Measurements from ENCODE around the gene TBC1D32. TPM values are rescaled to one million over a fixed set of nuclear protein-coding genes. Genes with fewer than 3 reads are reported as not detected.
A peak's percentile ranks its signal among the peaks of the same experiment; 100 is the strongest.
"Not testable (repeated sequence)": the region's sequence is repeated elsewhere in the genome, so short reads cannot be mapped to it uniquely, and the experiment has no call there.

Gene TBC1D32
- total RNA-seq, 4 donors from 2014 or later = 13.4 to 49.6 (median 22.6) TPM

DNA sequence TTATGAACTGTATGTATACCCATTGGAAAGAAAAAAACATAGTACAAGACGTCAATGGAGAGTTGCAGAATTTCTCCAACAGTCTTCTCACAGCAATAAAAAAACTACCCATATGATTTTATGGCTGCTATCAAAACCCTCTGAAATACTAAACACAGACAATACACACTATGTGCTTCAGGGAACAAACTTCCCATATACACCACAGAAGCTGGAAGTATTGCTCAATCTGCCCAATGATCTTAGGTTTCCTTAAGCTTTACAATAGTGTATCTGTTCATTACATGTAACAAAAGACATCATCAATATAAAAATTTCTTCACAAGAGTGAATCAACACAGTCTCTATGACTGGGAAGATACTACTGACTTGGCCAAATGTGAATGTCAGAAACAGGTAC is 150.5 kb downstream of the TBC1D32 start:
- Histone ChIP-seq H3K36me3 (no peaks in the 10 kb centered on the region), H3K27ac (peak overlapping the region in 3 of 4 donors; percentile 20 to 61 (median 58)), H3K4me1 (peaks cover 0 to 19% (median 6%) of the 10 kb centered on the region in 4 donors), H3K27me3 (no peaks in the 10 kb centered on the region), H3K9me3 (no peaks in the 10 kb centered on the region), H3K4me3 (no peak overlapping the region)
- WGBS, 2 donors (ENCODE audit: low coverage in 1 of 2) = 54 to 58% methylated on average over 1 of the region's 1 CpG
- in situ Hi-C loops (cut with MboI; ENCODE audit: low pct_ligation_motif_present in 1 of 4, low pct_unique_long_range_greater_than_20kb in 1 of 4, low sequenced_read_pairs in 3 of 4) = no loop called here
- TF ChIP-seq, protein P1, sequence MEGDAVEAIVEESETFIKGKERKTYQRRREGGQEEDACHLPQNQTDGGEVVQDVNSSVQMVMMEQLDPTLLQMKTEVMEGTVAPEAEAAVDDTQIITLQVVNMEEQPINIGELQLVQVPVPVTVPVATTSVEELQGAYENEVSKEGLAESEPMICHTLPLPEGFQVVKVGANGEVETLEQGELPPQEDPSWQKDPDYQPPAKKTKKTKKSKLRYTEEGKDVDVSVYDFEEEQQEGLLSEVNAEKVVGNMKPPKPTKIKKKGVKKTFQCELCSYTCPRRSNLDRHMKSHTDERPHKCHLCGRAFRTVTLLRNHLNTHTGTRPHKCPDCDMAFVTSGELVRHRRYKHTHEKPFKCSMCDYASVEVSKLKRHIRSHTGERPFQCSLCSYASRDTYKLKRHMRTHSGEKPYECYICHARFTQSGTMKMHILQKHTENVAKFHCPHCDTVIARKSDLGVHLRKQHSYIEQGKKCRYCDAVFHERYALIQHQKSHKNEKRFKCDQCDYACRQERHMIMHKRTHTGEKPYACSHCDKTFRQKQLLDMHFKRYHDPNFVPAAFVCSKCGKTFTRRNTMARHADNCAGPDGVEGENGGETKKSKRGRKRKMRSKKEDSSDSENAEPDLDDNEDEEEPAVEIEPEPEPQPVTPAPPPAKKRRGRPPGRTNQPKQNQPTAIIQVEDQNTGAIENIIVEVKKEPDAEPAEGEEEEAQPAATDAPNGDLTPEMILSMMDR (IDR thresholded peaks at IDR 0.05) = no peak
- TF ChIP-seq POLR2A (IDR thresholded peaks at IDR 0.05) (no peak), POLR2AphosphoS5 (IDR thresholded peaks at IDR 0.05) (no peak), EP300 (IDR thresholded peaks at IDR 0.05; ENCODE audit: low read depth) (no peak)
- no peak for DNase-seq
- intact Hi-C loops (cut with DNase I; ENCODE audit: low total_unique reads) = no loop called here

DNA sequence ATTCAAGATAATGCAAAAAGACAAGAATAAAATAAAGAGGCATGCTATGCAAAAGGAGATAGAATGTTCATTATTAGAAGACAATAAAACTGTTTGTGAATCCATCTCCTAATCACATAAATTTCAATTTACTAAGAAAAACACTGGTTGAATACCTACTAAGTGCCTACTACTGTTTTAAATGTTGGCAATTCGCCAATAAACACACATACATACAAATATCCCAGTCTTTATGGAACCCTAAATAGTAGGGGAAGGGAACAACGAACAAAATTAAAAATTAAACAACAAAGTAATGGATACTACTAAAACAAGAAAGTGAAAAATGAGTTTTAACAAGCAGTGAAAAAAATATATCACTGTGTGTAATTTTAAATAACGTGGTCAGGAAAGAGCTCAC is 158.5 kb downstream of the TBC1D32 start:
- TF ChIP-seq POLR2A (IDR thresholded peaks at IDR 0.05) (no peak), EP300 (IDR thresholded peaks at IDR 0.05; ENCODE audit: low read depth) (no peak), POLR2AphosphoS5 (IDR thresholded peaks at IDR 0.05) (no peak)
- in situ Hi-C loops (cut with MboI; ENCODE audit: low pct_ligation_motif_present in 1 of 4, low pct_unique_long_range_greater_than_20kb in 1 of 4, low sequenced_read_pairs in 3 of 4) (no loop called here), intact Hi-C loops (cut with DNase I; ENCODE audit: low total_unique reads) (no loop called here)
- Histone ChIP-seq H3K27ac (no peak overlapping the region), H3K4me3 (no peak overlapping the region), H3K36me3 (no peaks in the 10 kb centered on the region), H3K4me1 (peaks cover 0 to 5% (median 2%) of the 10 kb centered on the region in 4 donors), H3K27me3 (no peaks in the 10 kb centered on the region), H3K9me3 (no peaks in the 10 kb centered on the region)
- WGBS, 2 donors (ENCODE audit: low coverage in 1 of 2) = 90 to 91% methylated on average over 3 of the region's 3 CpGs
- DNase-seq = no peak

DNA sequence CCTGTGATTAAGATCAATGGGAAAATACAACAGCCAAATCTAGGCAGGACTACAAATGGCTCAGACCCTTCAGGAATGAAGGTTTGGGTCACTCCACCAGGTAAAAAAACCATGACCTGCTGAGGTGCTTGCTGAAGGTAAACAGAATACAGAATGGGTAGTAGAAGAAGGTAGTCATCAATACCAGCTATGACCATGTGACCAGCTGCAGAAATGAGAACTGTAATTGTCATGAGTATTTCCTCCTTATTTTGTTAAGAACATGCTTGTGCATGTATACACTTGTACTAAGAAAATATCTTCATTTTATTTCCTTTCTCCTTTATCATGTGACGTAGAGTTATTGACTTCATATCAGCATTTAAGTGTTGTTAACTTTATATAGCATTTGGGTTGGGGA is 161.8 kb downstream of the TBC1D32 start:
- peak overlapping the region in 1 of 4 donors; percentile 1 for H3K27ac ChIP-seq
- 47 to 57% methylated on average over 1 of the region's 1 CpG for WGBS, 2 donors (ENCODE audit: low coverage in 1 of 2)
- H3K4me1 ChIP-seq; H3K27me3 ChIP-seq; DNase-seq; intact Hi-C loops (cut with DNase I; ENCODE audit: low total_unique reads); H3K36me3 ChIP-seq; in situ Hi-C loops (cut with MboI; ENCODE audit: low pct_ligation_motif_present in 1 of 4, low pct_unique_long_range_greater_than_20kb in 1 of 4, low sequenced_read_pairs in 3 of 4); H3K4me3 ChIP-seq; H3K9me3 ChIP-seq: not testable (repeated sequence)

DNA sequence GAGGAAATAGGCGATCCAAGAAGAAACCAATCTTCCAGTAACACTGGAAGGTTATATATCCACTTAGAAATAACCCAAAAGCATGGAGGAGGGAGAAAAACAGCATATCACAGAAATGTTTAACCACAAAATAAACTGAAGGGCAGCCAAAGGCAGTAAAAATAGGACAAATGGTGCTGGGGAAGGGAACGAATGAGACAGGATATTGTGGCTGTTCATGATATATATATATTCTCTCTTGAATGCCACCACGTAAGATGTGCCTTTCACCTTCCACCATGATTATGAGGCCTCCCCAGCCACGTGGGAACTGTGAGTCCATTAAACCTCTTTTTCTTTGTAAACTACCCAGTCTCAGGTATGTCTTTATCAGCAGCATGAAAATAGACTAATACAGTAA is 162.4 kb downstream of the TBC1D32 start:
- intact Hi-C loops (cut with DNase I; ENCODE audit: low total_unique reads) = no loop called here
- Histone ChIP-seq H3K27ac (peak overlapping the region in 1 of 4 donors; percentile 1), H3K36me3 (no peaks in the 10 kb centered on the region), H3K4me3 (no peak overlapping the region), H3K9me3 (no peaks in the 10 kb centered on the region), H3K4me1 (peaks cover 0 to 5% (median 2%) of the 10 kb centered on the region in 4 donors), H3K27me3 (no peaks in the 10 kb centered on the region)
- TF ChIP-seq POLR2AphosphoS5 (IDR thresholded peaks at IDR 0.05) = no peak
- TF ChIP-seq, protein P1 (IDR thresholded peaks at IDR 0.05) = no peak
- no peak for TF ChIP-seq EP300 (IDR thresholded peaks at IDR 0.05; ENCODE audit: low read depth)
- no peak for TF ChIP-seq POLR2A (IDR thresholded peaks at IDR 0.05)
- in situ Hi-C loops (cut with MboI; ENCODE audit: low pct_ligation_motif_present in 1 of 4, low pct_unique_long_range_greater_than_20kb in 1 of 4, low sequenced_read_pairs in 3 of 4) = no loop called here
- 44 to 45% methylated on average over 3 to 4 of the region's 4 CpGs for WGBS, 2 donors (ENCODE audit: low coverage in 1 of 2)
- DNase-seq = no peak

DNA sequence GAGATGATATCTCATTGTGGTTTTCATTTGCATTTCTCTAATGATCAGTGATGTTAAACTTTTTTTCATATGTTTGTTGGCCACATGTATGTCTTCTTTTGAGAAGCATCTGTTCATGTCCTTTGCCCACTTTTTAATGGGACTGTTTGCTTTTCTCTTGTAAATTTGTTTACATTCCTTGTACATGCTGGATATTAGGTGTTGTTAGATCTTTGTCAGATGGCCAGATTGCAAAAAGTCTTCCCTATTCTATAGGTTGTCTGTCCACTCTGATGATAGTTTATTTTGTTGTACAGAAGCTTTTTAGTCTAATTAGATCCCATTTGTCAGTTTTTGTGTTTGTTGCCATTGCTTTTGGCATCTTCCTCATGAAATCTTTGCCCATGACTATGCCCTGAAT is 172.4 kb downstream of the TBC1D32 start:
- TF ChIP-seq, protein P1 (IDR thresholded peaks at IDR 0.05) = no peak
- TF ChIP-seq EP300 (IDR thresholded peaks at IDR 0.05; ENCODE audit: low read depth) (no peak), POLR2AphosphoS5 (IDR thresholded peaks at IDR 0.05) (no peak), POLR2A (IDR thresholded peaks at IDR 0.05) (no peak)
- Histone ChIP-seq H3K27ac (no peak overlapping the region), H3K36me3 (peaks cover 0 to 5% (median 0%) of the 10 kb centered on the region in 4 donors), H3K9me3 (peaks cover 0 to 5% of the 10 kb centered on the region in 2 donors), H3K27me3 (no peaks in the 10 kb centered on the region), H3K4me3 (no peak overlapping the region), H3K4me1 (no peaks in the 10 kb centered on the region)
- in situ Hi-C loops (cut with MboI; ENCODE audit: low pct_ligation_motif_present in 1 of 4, low pct_unique_long_range_greater_than_20kb in 1 of 4, low sequenced_read_pairs in 3 of 4) = no loop called here
- intact Hi-C loops (cut with DNase I; ENCODE audit: low total_unique reads) = no loop called here
- no peak for DNase-seq
